Activated CD8-positive, alpha-beta memory T cell treated with anti-CD3 and anti-CD28 coated beads, Interleukin-2, amount 50 U/mL, for 24 hours (primary cell): ENCODE measurements around the gene MAN1A1.

Source experiments
- DNase-seq: peaks from one replicate; pipeline ENCODE4 v3.0.0-alpha.2; 2020; ENCODE audit errors: extremely low read depth

Gene MAN1A1

DNA sequence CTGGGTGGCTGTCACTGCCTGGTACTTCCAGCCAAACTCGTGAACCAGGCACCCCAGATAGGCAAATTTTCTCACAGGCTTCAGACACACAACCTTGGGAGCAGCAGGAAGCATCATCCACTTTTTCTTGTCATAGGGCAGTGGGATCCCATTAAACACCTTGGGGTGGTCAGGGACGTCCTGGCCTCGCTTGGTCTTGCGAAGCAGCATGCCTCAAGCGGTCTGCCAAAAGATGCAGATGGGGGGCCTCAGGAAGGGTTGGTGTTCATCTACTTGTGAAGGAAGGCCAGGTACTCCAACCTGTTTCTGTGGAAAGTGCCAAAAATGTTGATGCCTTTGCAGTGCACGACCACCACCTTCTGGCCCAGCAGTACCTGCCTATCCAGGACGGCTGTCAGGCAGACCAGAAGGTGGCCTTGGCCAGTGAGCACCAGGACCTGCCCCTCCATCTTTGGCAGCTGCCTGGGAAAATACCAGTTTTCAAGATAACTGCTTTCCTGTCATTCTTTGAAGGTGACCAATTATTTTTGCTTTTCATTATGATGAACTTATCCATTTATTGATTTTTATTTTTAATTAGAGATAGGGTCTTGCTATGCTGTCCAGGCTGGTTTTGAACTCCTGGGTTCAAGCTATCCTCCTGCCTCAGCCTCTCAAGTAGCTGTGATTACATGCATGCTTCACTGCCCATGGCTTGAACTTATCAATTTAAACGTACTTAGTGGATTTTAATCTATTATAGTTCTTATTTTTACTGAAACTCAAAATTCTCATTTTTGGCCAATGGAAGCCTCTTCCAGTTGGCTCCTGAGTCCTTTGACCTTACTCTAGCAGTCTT lies 80.1 kb downstream of the MAN1A1 start:
- DNase-seq, result no peak

DNA sequence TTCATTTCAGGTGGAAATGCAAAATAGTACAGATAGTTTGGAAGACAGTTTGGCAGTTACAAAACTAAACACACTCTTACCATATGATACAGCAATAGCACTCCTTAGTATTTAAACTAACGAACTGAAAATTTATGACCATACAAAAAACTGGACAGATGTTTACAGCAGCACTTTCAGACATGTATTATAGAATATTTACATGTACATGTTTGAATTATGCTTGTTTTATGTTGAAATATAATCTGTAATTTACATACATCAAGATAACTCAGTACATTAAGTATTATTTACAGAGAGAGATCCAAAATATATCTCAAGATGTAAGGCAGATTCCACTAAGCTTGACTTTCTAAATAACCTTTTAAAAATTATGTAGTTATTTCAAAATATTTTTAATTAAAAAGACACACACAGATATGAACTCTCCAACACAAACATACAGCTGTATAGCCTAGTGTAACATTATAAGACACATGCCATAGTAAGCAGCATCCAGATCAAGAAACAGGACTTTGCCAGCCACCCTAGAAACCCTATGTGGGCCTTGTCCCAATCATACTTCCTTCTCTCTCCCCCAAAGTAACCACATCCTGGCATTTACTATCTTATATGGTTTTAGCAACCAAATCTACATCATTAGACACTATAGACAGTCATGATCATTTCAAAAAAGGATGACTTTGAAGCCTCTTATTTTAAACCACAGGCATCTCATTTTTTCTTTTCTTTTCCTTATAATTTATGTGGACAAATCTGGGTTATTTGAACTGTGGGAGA lies 82.2 kb downstream of the MAN1A1 start:
- no peak for DNase-seq

GRCh38 chr6:119264854-119265397 lies 84.6 kb downstream of the MAN1A1 start:
- no peak for DNase-seq

GRCh38 chr6:119262612-119263011 lies 86.9 kb downstream of the MAN1A1 start:
- no peak for DNase-seq

- DNase-seq, result no peak
These were observed 87.6 kb downstream of the MAN1A1 start for GRCh38 chr6:119261944-119262284.

DNA sequence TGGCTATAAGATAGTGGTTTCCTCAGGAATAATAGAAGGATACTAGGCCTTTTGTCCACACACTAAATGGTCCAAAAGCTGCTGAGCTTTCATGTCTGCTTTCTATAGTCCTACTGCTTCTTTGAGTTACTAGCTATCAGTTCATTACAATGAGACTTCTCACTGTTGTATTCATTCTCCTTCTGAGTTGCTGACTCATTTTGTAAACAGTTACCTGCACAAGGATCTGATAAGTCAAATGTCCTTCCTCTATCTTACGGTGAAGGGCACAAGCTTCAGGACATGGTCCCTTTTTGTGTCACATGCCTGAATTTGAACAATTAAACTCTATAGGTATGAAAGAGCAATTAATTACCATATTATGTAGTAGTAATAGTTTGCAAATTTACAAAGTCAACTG lies 90.5 kb downstream of the MAN1A1 start:
- no peak for DNase-seq

GRCh38 chr6:119257726-119258125 lies 91.8 kb downstream of the MAN1A1 start:
- DNase-seq, result no peak

DNA sequence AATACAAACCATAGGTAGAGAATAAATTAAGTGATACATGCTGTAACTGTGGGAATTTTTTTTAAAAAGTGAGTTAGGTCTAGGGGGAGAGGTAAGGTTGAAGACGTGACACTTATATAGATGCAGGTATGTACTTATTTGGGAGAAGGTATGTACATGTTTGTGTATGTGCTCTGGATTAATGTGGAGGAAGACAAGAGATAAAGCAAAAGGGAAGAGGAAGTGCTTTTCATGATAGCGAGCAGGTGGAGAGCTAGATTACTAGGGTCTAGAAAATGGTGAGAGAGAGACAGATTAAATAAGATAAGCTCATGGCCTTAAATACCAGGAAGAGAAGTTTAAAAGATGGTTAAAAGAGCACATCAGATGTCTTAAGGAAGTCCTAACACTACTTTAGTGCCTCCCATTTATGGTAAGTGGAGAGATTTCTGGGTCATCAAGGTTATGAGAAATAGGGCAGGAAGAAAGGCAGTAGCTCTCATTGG lies 92.5 kb downstream of the MAN1A1 start:
- no peak for DNase-seq

GRCh38 chr6:119256392-119256791 lies 93.2 kb downstream of the MAN1A1 start:
- DNase-seq, result no peak

- DNase-seq, result no peak
These were observed 94.1 kb downstream of the MAN1A1 start for GRCh38 chr6:119255492-119255891.

DNA sequence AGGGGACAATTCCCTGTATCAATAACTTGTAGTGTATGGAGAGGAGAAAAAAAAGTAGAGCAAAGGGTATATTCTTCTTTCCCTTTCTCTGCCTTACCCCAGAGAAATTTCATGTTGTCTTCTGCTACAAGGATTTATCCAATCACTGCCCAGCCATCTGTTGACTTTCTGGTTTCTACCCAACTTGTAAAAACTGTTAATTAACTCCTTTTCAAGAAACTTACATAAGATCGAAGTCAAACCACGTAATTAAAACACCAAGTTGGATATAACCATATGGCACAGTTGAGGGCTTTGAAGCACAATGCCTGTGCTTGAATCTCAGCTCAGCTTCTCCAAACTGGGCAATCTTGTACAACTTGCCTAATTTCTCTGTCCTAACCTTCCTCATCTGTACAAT lies 99.5 kb downstream of the MAN1A1 start:
- no peak for DNase-seq

GRCh38 chr6:119249319-119249718 lies 100.2 kb downstream of the MAN1A1 start:
- DNase-seq, result no peak

DNA sequence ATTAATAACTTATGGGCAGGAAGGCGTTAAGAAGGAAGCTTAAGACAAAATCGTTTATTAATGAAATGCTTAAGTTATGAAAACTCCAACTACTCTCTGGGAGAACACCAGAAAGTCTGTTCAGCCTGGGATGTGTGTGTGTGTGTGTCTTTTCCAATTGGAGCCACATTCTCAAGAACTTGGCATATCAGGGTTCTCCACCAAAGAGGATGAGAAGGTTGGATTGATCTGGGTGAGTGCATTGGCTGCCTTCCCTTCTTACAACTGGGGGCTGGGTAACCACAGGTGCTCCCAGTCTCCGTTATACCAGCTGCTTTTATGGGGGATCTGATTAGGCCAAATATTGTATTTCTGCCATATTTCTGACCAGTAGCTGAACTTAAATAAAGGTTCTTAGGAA lies 102.1 kb downstream of the MAN1A1 start:
- DNase-seq, result no peak

GRCh38 chr6:119243657-119244056 lies 105.9 kb downstream of the MAN1A1 start:
- DNase-seq, result no peak

DNA sequence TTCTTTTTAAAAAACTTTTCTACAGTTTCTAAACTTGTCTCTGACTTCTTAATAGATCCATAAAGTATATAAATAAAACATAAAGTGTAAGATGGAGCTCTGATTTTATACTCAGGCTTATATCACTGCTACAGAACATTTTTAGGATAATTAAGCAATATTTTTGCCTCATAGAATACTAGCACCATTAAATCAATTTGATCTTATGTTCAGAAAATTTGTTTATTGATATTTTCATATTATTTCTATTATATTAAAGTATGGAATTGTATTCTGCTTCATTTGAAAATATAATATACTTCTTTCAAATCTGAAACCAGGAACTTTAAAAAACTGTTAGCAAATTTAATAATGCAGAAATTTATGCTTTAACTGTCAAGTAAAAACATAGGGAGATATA lies 106.5 kb downstream of the MAN1A1 start:
- no peak for DNase-seq

- DNase-seq, result no peak
These were observed 107.8 kb downstream of the MAN1A1 start for GRCh38 chr6:119241540-119242309.

- no peak for DNase-seq
These were observed 108.5 kb downstream of the MAN1A1 start for GRCh38 chr6:119241111-119241465.

- DNase-seq, result no peak
These were observed 109.1 kb downstream of the MAN1A1 start for GRCh38 chr6:119240257-119241110.

- no peak for DNase-seq
These were observed 112.3 kb downstream of the MAN1A1 start for GRCh38 chr6:119237177-119237715.

- DNase-seq, result no peak
These were observed 114.6 kb downstream of the MAN1A1 start for GRCh38 chr6:119234941-119235340.

DNA sequence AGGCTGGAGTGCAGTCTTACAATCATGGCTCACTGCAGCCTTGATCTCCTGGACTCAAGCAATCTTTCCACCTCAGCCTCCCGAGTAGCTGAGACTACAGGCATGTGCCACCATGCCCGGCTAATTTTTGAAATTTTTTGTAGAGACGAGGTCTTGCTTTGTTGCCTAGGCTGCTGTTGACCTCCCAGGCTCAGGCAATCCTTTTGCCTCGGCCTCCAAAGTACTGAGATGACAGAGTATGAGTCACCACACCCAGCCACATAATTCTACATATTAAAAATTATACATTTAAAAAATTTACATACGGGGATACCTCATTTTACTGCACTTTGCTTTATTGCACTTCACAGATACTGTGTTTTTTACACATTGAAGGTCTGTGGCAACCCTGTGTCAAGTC lies 115.1 kb downstream of the MAN1A1 start:
- no peak for DNase-seq
